ENCODE results near the gene KCNC2. TPM values are rescaled to one million over a fixed set of nuclear protein-coding genes. Genes with fewer than 3 reads are reported as not detected.

The KCNC2 gene
- 10 to 100 TPM in 1 of 2 donors, 1 to 10 TPM in 1; 3.2 to 23.2 TPM for total RNA-seq
- 10 to 100 TPM; 13.3 to 16.0 TPM for polyA plus RNA-seq (ENCODE audit: insufficient read length in 2 of 2)
- long read RNA-seq, donor 1, full-length matches to known transcripts = 1 of 1 reads
- long read RNA-seq, donor 1, partial matches to known transcripts = 0 of 1 reads
- long read RNA-seq, donor 1, other reads (novel, unspliced or antisense) = 0 of 1 reads
- long read RNA-seq, donor 2 = 0 reads
- long read RNA-seq, donor 3, full-length matches to known transcripts = 2 of 2 reads
- long read RNA-seq, donor 3, partial matches to known transcripts = 0 of 2 reads
- long read RNA-seq, donor 3, other reads (novel, unspliced or antisense) = 0 of 2 reads
- long read RNA-seq, donor 4 = 0 reads

DNA sequence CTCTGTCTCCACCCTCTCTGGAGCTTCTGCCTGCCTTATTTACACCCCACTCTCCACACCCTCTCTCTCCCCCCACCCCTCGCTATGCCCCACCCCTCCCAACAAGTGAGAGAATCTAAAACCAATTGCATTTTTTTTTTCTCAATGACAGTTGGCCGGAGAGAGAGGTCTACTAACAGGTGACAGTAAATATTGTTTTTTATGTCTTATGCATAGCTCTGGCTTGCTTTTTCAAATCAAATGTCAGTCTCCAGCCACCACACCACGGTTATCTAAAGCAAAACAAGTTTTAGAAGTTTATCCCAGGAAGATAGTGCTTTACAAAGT, at the start of gene KCNC2:
Gene KCNC2 (minus strand): TSS at position 28 of the 327 bp plus-strand sequence.
- 67% methylated on average over 1 of the region's 3 CpGs for WGBS (ENCODE audit: insufficient coverage)
- Histone ChIP-seq H3K4me3 (ENCODE audit: low read depth, low read length) (peak within 1 kb of the TSS; percentile 50), H3K27me3 (ENCODE audit: control insufficient read depth, insufficient read depth, low read length) (peaks cover 31% of the 10 kb centered on the region), H3K36me3 (ENCODE audit: control insufficient read depth, insufficient read depth, low read length) (peaks cover 3% of the 10 kb centered on the region), H3K27ac (ENCODE audit: low read depth, low read length) (no peak within 1 kb of the TSS), H3K4me1 (ENCODE audit: control insufficient read depth, insufficient read depth, low read length) (peaks cover 20% of the 10 kb centered on the region), H3K9me3 (ENCODE audit: control insufficient read depth, insufficient read depth, low read length) (no peaks in the 10 kb centered on the region)
- no peak for DNase-seq (ENCODE audit: low read depth in 4 of 6, low spot score in 6 of 6)

DNA sequence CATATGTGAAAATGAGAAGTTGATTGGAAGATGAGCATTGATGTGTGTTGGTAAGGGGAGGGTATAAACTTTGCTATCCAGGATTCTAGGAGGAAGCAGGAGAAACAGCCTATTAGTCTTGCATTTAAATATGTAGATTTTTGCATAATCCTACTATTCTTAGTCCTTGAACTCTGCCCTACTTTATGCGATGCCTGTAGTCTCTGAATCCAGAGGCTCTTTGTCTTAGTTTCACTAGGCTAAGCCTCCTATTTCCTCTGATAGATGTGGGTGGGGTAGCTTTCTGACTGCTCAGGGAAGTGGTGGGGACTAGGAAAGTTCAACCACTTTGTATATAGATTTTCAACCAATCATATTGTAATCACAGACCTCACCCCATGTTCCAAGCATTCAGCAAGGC, 49.5 kb upstream of the KCNC2 start:
- no peaks in the 10 kb centered on the region for H3K27me3 ChIP-seq (ENCODE audit: control insufficient read depth, insufficient read depth, low read length)
- WGBS (ENCODE audit: insufficient coverage) = no CpG with 5 or more reads among the region's 1 CpG
- H3K27ac ChIP-seq (ENCODE audit: low read depth, low read length) = no peak overlapping the region
- DNase-seq (ENCODE audit: low read depth in 4 of 6, low spot score in 6 of 6) = no peak
- H3K36me3 ChIP-seq (ENCODE audit: control insufficient read depth, insufficient read depth, low read length) = no peaks in the 10 kb centered on the region
- no peaks in the 10 kb centered on the region for H3K4me1 ChIP-seq (ENCODE audit: control insufficient read depth, insufficient read depth, low read length)
- no peak overlapping the region for H3K4me3 ChIP-seq (ENCODE audit: low read depth, low read length)
- no peaks in the 10 kb centered on the region for H3K9me3 ChIP-seq (ENCODE audit: control insufficient read depth, insufficient read depth, low read length)

GRCh38 chr12:75257510-75257909, 47.9 kb upstream of the KCNC2 start:
- no peak overlapping the region for H3K27ac ChIP-seq (ENCODE audit: low read depth, low read length)
- DNase-seq (ENCODE audit: low read depth in 4 of 6, low spot score in 6 of 6) = no peak
- no peaks in the 10 kb centered on the region for H3K36me3 ChIP-seq (ENCODE audit: control insufficient read depth, insufficient read depth, low read length)
- H3K4me3 ChIP-seq (ENCODE audit: low read depth, low read length) = no peak overlapping the region
- H3K9me3 ChIP-seq (ENCODE audit: control insufficient read depth, insufficient read depth, low read length) = no peaks in the 10 kb centered on the region
- no peaks in the 10 kb centered on the region for H3K4me1 ChIP-seq (ENCODE audit: control insufficient read depth, insufficient read depth, low read length)
- H3K27me3 ChIP-seq (ENCODE audit: control insufficient read depth, insufficient read depth, low read length) = no peaks in the 10 kb centered on the region
- 82% methylated on average over 2 of the region's 2 CpGs for WGBS (ENCODE audit: insufficient coverage)

GRCh38 chr12:75245108-75245507, 35.5 kb upstream of the KCNC2 start:
- H3K27me3 ChIP-seq (ENCODE audit: control insufficient read depth, insufficient read depth, low read length) = no peaks in the 10 kb centered on the region

DNA sequence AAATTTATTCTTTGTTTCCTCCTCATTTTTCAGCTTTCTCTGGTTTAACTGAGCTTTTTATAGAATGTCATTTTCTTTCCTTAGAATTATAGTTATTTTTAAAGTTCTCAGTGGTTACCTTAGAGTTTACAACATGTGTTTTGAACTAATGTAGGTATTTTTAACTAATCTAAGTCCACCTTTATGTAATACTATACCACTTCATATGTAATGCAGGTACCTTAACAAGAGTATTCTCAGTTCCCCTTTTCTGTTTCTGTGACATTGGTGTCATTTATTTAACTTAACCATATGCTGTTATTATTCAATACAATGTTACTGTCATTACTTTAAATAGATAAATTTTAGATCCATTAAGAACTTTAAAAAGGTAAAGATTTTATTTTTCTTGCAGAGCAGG, 30.3 kb upstream of the KCNC2 start:
- no peak for DNase-seq (ENCODE audit: low read depth in 4 of 6, low spot score in 6 of 6)
- Histone ChIP-seq H3K4me3 (ENCODE audit: low read depth, low read length) (no peak overlapping the region), H3K36me3 (ENCODE audit: control insufficient read depth, insufficient read depth, low read length) (no peaks in the 10 kb centered on the region)

More at GRCh38 chr12:75245108-75245507, 35.5 kb upstream of the KCNC2 start:
- Histone ChIP-seq H3K36me3 (ENCODE audit: control insufficient read depth, insufficient read depth, low read length) (no peaks in the 10 kb centered on the region), H3K9me3 (ENCODE audit: control insufficient read depth, insufficient read depth, low read length) (no peaks in the 10 kb centered on the region), H3K27ac (ENCODE audit: low read depth, low read length) (no peak overlapping the region), H3K4me3 (ENCODE audit: low read depth, low read length) (no peak overlapping the region), H3K4me1 (ENCODE audit: control insufficient read depth, insufficient read depth, low read length) (no peaks in the 10 kb centered on the region)
- DNase-seq (ENCODE audit: low read depth in 4 of 6, low spot score in 6 of 6) = peak in 1 of 6 donors; percentile 48

DNA sequence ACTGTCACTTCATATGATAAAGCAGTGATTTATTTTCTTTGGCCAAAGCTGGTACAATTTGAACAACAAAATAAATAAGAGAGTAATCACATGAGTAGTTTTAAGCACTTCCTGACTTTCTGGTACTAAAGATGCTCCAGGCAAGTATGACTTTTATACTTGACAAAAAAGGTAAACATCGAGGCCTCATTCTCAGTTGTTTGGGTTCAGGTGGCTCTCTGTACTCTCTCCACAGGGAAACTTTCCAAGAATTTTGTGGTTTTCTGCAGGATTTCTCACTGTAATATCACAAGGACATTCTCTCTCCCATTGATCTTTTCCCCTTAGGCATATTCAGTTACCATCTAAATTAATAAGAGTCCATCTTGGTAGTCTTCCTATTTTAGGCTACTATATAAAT, 26.6 kb upstream of the KCNC2 start:
- Histone ChIP-seq H3K27ac (ENCODE audit: low read depth, low read length) (no peak overlapping the region), H3K4me3 (ENCODE audit: low read depth, low read length) (no peak overlapping the region), H3K9me3 (ENCODE audit: control insufficient read depth, insufficient read depth, low read length) (no peaks in the 10 kb centered on the region), H3K4me1 (ENCODE audit: control insufficient read depth, insufficient read depth, low read length) (no peaks in the 10 kb centered on the region), H3K27me3 (ENCODE audit: control insufficient read depth, insufficient read depth, low read length) (no peaks in the 10 kb centered on the region), H3K36me3 (ENCODE audit: control insufficient read depth, insufficient read depth, low read length) (no peaks in the 10 kb centered on the region)
- 100% methylated on average over 1 of the region's 1 CpG for WGBS (ENCODE audit: insufficient coverage)
- no peak for DNase-seq (ENCODE audit: low read depth in 4 of 6, low spot score in 6 of 6)

More for the DNA sequence above, 30.3 kb upstream of the KCNC2 start:
- H3K9me3 ChIP-seq (ENCODE audit: control insufficient read depth, insufficient read depth, low read length) = no peaks in the 10 kb centered on the region
- H3K4me1 ChIP-seq (ENCODE audit: control insufficient read depth, insufficient read depth, low read length) = no peaks in the 10 kb centered on the region
- no peaks in the 10 kb centered on the region for H3K27me3 ChIP-seq (ENCODE audit: control insufficient read depth, insufficient read depth, low read length)
- no peak overlapping the region for H3K27ac ChIP-seq (ENCODE audit: low read depth, low read length)

DNA sequence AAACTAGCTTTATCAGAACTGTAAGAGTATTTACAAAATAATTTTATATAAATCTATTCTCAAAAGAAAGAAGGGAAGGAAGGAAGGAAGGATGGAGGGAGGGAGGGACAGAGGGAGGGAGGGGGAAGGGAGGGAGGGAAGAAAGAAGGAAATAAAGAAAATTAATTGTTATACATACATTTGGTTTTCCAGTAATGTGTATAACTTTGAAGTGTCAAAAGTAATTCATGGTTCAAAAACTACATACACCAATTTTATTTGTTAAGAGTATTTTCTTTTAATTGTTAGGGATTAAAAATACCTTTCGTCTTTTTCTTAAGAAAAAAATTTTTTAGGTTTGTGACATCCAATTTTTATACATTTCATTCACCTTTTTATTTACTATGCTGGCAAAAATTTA, 17.5 kb upstream of the KCNC2 start:
- Histone ChIP-seq H3K36me3 (ENCODE audit: control insufficient read depth, insufficient read depth, low read length) (no peaks in the 10 kb centered on the region), H3K9me3 (ENCODE audit: control insufficient read depth, insufficient read depth, low read length) (no peaks in the 10 kb centered on the region), H3K27me3 (ENCODE audit: control insufficient read depth, insufficient read depth, low read length) (no peaks in the 10 kb centered on the region), H3K27ac (ENCODE audit: low read depth, low read length) (no peak overlapping the region), H3K4me3 (ENCODE audit: low read depth, low read length) (no peak overlapping the region), H3K4me1 (ENCODE audit: control insufficient read depth, insufficient read depth, low read length) (no peaks in the 10 kb centered on the region)
- no CpG with 5 or more reads among the region's 1 CpG for WGBS (ENCODE audit: insufficient coverage)
- no peak for DNase-seq (ENCODE audit: low read depth in 4 of 6, low spot score in 6 of 6)

DNA sequence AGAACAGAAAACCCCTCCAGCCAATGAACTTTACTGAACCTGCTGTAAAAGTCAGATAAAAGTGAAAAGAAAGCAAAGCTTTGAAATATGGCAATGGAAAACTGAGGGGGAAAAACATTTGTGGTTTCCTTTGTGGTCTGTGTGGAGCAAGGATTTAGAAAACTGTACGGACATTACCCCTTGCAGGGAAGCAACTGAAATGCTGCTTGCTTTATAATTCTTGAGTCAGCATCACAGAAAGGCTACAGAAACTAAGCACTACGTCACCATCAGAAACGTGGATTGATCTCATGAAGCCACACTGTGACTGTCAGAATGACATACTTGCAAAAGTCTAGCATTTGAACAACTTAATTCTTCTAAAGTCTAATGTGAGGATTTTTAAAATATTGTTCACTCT, 2.4 kb upstream of the KCNC2 start:
- H3K9me3 ChIP-seq (ENCODE audit: control insufficient read depth, insufficient read depth, low read length) = no peaks in the 10 kb centered on the region
- WGBS (ENCODE audit: insufficient coverage) = 56% methylated on average over 1 of the region's 3 CpGs
- H3K27ac ChIP-seq (ENCODE audit: low read depth, low read length) = no peak overlapping the region
- no peak for DNase-seq (ENCODE audit: low read depth in 4 of 6, low spot score in 6 of 6)
- peaks cover 18% of the 10 kb centered on the region for H3K4me1 ChIP-seq (ENCODE audit: control insufficient read depth, insufficient read depth, low read length)
- peaks cover 25% of the 10 kb centered on the region for H3K27me3 ChIP-seq (ENCODE audit: control insufficient read depth, insufficient read depth, low read length)
- peaks cover 2% of the 10 kb centered on the region for H3K36me3 ChIP-seq (ENCODE audit: control insufficient read depth, insufficient read depth, low read length)
- H3K4me3 ChIP-seq (ENCODE audit: low read depth, low read length) = no peak overlapping the region

DNA sequence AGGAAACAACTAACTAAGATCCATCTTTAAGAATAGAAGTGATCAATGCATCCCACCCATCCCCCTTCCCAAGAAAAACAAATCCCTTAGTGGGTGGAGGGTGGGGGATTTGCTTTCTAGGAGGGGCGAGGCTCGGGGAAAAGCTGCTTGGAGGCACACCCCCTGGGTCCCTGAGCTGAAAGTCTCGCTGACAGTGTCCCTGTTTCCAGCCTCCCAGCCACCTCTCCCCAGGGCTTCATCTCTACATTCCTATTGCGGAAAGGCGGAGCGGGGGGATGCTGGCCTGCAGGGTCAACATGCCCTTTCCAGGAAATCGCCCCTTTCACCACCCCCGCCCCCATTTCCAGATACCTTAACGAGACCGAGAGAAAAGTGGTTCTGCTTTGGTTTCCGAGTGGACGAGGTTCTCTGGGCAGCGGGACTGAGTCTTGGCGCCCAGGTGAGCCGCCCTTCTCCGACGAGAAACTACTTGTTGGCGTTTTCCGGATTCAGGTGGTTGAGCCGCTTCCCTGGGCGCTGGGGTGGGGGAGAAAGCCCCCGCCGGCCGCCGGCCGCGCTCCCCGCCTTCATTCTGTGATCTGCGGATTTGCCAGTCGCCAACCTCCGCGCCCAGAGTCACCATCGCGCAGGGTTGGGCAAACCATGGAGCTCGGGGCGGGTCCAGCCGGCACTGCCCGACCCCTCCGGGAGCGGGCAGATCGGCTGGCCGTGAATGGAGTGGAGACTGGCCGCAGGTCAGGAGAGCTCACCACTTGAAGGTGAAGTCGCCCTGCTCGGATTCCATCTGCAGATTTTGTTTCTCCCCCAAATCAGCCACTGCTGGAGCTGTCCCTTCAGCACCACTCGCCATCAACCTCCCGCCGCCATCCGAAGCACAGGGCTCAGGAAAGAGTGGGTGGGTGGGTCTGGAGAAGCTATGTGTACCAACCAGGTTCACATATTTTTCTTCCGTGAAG, 505 bp downstream of the KCNC2 start:
- under 1% methylated on average over 39 of the region's 50 CpGs for WGBS (ENCODE audit: insufficient coverage)
- Histone ChIP-seq H3K27ac (ENCODE audit: low read depth, low read length) (no peak overlapping the region), H3K36me3 (ENCODE audit: control insufficient read depth, insufficient read depth, low read length) (peaks cover 3% of the 10 kb centered on the region), H3K9me3 (ENCODE audit: control insufficient read depth, insufficient read depth, low read length) (no peaks in the 10 kb centered on the region), H3K27me3 (ENCODE audit: control insufficient read depth, insufficient read depth, low read length) (peaks cover 31% of the 10 kb centered on the region), H3K4me3 (ENCODE audit: low read depth, low read length) (peak overlapping the region; percentile 50), H3K4me1 (ENCODE audit: control insufficient read depth, insufficient read depth, low read length) (peaks cover 20% of the 10 kb centered on the region)
- peak in 4 of 6 donors; percentile 31 to 85 (median 58) for DNase-seq (ENCODE audit: low read depth in 4 of 6, low spot score in 6 of 6)

Data from spinal cord (tissue), 10 donors.